Lung (tissue), 12 donors: ENCODE data around the gene RMND1. TPM values are rescaled to one million over a fixed set of nuclear protein-coding genes. Genes with fewer than 3 reads are reported as not detected.
"Not testable (repeated sequence)": the region's sequence is repeated elsewhere in the genome, so short reads cannot be mapped to it uniquely, and the experiment has no call there.

Experiments used
- ATAC-seq: fragments of 200-7000 bp; cut with Tn5 transposase; one replicate; pipeline ENCODE4 v1.9.1; 2020; ENCODE audit warnings: moderate number of reproducible peaks; ENCODE audit not compliant: insufficient read depth, low FRiP score
- DNase-seq, 3 donors: peaks; one replicate each; pipeline ENCODE4 v3.0.0-alpha.2; 2013 to 2017
- H3K27ac ChIP-seq, 2 donors: one replicate each; pipeline ENCODE4 v1.5.1; 2013; ENCODE audit warnings: mild to moderate bottlenecking in 2 of 2, moderate library complexity in 2 of 2, control low read depth in 1 of 2, inconsistent platforms in 1 of 2, low read depth in 1 of 2, low read length in 1 of 2
- H3K27me3 ChIP-seq, 3 donors: one replicate each; pipeline ENCODE4 v1.5.1; 2013; ENCODE audit warnings: low read length in 2 of 3; ENCODE audit not compliant: control insufficient read depth in 3 of 3, insufficient read depth in 3 of 3
- H3K36me3 ChIP-seq, 4 donors: one replicate each; pipeline ENCODE4 v1.5.1; 2013; ENCODE audit warnings: low read length in 4 of 4, mild to moderate bottlenecking in 1 of 4, moderate library complexity in 1 of 4; ENCODE audit not compliant: control insufficient read depth in 4 of 4, insufficient read depth in 4 of 4
- H3K4me1 ChIP-seq, 5 donors: one replicate each; pipeline ENCODE4 v1.5.1; 2013; ENCODE audit warnings: low read length in 5 of 5, mild to moderate bottlenecking in 2 of 5, moderate library complexity in 1 of 5; ENCODE audit not compliant: control insufficient read depth in 5 of 5, insufficient read depth in 5 of 5
- H3K4me3 ChIP-seq: one replicate; pipeline ENCODE4 v1.5.1; 2013; ENCODE audit warnings: mild to moderate bottlenecking, control low read depth, moderate library complexity
- H3K9ac ChIP-seq, 2 donors: one replicate each; pipeline ENCODE4 v1.5.1; 2013; ENCODE audit warnings: low read length in 2 of 2, control low read depth in 1 of 2; ENCODE audit not compliant: insufficient read depth in 1 of 2
- H3K9me3 ChIP-seq, 4 donors: one replicate each; pipeline ENCODE4 v1.5.1; 2013; ENCODE audit warnings: low read length in 3 of 4, mild to moderate bottlenecking in 1 of 4, moderate library complexity in 1 of 4; ENCODE audit not compliant: control insufficient read depth in 4 of 4, insufficient read depth in 3 of 4
- WGBS, 2 donors: extraction: QIAGEN DNeasy Blood & Tissue Kit; methylation state at CpG; one replicate each; pipeline ENCODE4 v1.1.7; 2013; 5-methylcytosine and 5-hydroxymethylcytosine counted together
- polyA plus RNA-seq, 2 donors: library from polyadenylated mRNA; stranded (reverse); fragments of 200-250 nt; gene quantifications; one replicate each; pipeline ENCODE4 v1.2.1, GENCODE V29; 2013
- total RNA-seq, 2 donors: library from RNA; depleted of rRNA in 1 of 2; stranded (reverse); fragments of >200 nt in 1 of 2; gene quantifications; one replicate each; pipeline ENCODE4 v1.2.1, GENCODE V29; 2014 to 2021
- TF ChIP-seq, protein P1 (sequence below): IDR thresholded peaks from 2 replicates; pipeline ENCODE4 v1.5.1; 2012; ENCODE audit warnings: mild to moderate bottlenecking; ENCODE audit errors: control extremely low read depth, extremely low read depth
- donor health status: control.
- donor health status: control.
- donor health status: Bipolar disorder and iron deficiency.
- donor health status: healthy.
- donor health status: DM: yes; HTN: yes; CAD: no.

Gene RMND1
- total and polyA plus RNA-seq, 4 donors, result 10.2 to 43.2 (median 21.9) TPM

DNA sequence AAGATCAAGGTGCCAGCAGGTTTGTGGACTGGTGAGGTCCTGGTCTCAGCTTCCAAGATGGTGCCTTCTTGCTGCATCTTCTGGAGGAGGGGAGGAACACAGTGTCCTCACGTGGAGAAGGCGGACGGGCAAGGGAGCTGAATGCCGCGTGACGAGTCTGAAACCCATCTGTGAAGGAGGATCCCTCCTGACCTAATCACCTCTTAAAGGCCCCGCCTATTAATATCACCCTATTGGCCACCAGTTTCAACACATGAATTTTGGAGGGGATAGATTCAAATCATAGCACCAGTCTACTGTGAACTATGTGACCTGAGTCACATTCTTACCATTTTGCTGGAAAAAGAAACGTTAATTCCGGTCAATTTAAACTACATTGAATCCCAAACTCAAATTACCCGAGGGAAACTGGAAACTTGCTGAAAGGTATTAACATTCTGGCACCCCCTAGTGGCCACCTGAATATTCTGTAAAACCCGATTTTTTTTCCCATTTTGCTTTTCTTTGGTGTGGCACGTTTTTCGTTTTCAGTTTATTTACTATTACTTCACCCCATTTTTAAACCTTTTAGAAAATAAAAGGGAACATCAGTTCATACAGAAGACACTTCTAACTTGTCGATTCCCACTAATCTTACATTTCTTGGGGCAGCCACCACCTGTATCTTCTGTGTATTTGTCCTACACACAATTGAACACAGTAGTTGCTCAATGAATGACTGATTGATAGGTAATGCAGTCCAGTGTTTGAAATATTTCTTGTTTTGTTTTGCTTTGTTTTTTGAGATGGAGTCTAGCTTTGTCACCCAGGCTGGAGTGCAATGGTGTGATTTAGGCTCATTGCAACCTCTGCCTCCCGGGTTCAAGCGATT is 24.0 kb upstream of the RMND1 start:
- Histone ChIP-seq H3K4me3 (no peak overlapping the region), H3K9me3 (no peaks in the 10 kb centered on the region), H3K36me3 (no peaks in the 10 kb centered on the region), H3K4me1 (peaks cover 0 to 4% (median 2%) of the 10 kb centered on the region in 5 donors), H3K27ac (no peak overlapping the region), H3K27me3 (no peaks in the 10 kb centered on the region), H3K9ac (no peak overlapping the region)
- WGBS, 2 donors, result 30 to 40% methylated on average over 16 of the region's 16 CpGs
- DNase-seq (peak; percentile 26 to 73 (median 70)), ATAC-seq (peak; percentile 71)
- TF ChIP-seq, protein P1, sequence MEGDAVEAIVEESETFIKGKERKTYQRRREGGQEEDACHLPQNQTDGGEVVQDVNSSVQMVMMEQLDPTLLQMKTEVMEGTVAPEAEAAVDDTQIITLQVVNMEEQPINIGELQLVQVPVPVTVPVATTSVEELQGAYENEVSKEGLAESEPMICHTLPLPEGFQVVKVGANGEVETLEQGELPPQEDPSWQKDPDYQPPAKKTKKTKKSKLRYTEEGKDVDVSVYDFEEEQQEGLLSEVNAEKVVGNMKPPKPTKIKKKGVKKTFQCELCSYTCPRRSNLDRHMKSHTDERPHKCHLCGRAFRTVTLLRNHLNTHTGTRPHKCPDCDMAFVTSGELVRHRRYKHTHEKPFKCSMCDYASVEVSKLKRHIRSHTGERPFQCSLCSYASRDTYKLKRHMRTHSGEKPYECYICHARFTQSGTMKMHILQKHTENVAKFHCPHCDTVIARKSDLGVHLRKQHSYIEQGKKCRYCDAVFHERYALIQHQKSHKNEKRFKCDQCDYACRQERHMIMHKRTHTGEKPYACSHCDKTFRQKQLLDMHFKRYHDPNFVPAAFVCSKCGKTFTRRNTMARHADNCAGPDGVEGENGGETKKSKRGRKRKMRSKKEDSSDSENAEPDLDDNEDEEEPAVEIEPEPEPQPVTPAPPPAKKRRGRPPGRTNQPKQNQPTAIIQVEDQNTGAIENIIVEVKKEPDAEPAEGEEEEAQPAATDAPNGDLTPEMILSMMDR, result peak; percentile 69

DNA sequence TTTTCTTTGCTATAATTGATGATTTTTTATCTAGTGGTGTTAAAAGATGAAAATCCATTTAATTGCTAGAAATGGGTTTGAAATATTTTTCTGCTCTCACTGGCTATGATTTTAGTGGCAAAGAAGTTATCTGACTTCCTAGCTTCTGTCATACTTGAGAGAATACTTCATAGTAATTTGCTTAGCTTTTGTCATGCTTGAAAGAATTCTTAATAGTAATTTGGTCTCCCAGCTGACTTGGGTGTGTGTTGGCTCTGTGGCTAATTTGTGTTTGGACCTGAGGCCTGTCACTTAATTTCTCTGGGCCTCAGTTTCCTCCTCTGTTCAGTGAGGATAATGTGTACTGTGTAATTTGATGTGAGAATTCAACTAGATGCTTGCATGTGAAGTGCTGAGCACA is 12.8 kb upstream of the RMND1 start:
- no peaks in the 10 kb centered on the region for H3K4me1 ChIP-seq
- no peak overlapping the region for H3K9ac ChIP-seq
- ATAC-seq (no peak), DNase-seq (no peak)
- H3K4me3 ChIP-seq, result no peak overlapping the region
- H3K27me3 ChIP-seq, result no peaks in the 10 kb centered on the region
- TF ChIP-seq, protein P1, result no peak
- no peak overlapping the region for H3K27ac ChIP-seq
- peaks cover 11 to 25% (median 16%) of the 10 kb centered on the region in 4 donors for H3K36me3 ChIP-seq
- H3K9me3 ChIP-seq, result no peaks in the 10 kb centered on the region

DNA sequence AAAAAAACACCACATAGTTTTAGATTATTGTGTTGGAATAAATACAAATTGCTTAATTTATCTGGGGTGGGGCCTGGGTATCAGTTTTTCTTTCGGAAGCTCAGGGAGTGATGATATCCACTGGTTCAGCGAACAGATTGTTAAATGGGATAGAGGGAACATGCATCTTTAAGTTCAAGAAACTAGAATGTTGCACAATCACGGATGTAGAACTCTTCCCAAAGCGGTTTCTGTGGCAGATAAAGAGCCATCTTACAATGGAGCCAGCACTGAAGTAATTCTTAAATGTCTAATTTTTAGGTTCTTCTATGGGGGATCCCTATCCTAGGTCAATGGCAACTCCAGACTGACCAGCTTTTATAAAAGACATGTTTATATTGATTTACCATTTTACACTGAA is 9.7 kb upstream of the RMND1 start:
- H3K4me1 ChIP-seq, result peaks cover 0 to 2% (median 0%) of the 10 kb centered on the region in 5 donors
- H3K9me3 ChIP-seq, result no peaks in the 10 kb centered on the region
- H3K27ac ChIP-seq, result no peak overlapping the region
- DNase-seq (no peak), ATAC-seq (no peak)
- WGBS, 2 donors, result 88 to 97% methylated on average over 4 of the region's 4 CpGs
- TF ChIP-seq, protein P1, result no peak
- peaks cover 11 to 27% (median 14%) of the 10 kb centered on the region in 4 donors for H3K36me3 ChIP-seq
- no peaks in the 10 kb centered on the region for H3K27me3 ChIP-seq
- H3K4me3 ChIP-seq, result no peak overlapping the region
- H3K9ac ChIP-seq, result no peak overlapping the region

DNA sequence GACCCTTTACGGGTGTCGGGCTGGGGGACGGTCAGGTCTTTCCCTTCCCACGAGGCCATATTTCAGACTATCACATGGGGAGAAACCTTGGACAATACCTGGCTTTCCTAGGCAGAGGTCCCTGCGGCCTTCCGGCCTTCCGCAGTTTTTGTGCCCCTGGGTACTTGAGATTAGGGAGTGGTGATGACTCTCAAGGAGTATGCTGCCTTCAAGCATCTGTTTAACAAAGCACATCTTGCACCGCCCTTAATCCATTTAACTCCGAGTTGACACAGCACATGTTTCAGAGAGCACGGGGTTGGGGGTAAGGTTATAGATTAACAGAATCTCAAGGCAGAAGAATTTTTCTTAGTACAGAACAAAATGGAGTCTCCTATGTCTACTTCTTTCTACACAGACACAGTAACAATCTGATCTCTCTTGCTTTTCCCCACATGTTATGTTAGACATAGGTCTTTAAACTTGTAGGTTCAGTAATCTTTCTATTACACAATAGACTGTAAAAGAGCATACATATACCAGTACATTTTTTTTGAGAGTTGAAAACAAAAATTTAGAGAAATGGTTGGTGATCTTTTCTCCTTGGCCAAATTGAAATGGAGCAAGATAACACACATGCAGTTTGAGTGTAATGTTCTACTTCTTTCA is 3.9 kb upstream of the RMND1 start:
- WGBS, 2 donors, result 66 to 80% methylated on average over 7 of the region's 10 CpGs
- ATAC-seq, H3K27ac ChIP-seq, H3K27me3 ChIP-seq, H3K36me3 ChIP-seq, H3K9ac ChIP-seq, DNase-seq, H3K4me3 ChIP-seq, H3K9me3 ChIP-seq: not testable (repeated sequence)
- peaks cover 2 to 14% (median 3%) of the 10 kb centered on the region in 5 donors for H3K4me1 ChIP-seq
